22Rv1 (cell line): ENCODE measurements around the gene ZNF831.

ENCODE experiments used
- H3K27ac ChIP-seq: fragments of 450-650 bp; 2 replicates; pipeline ENCODE4 v1.5.1; 2017
- ZFX ChIP-seq: fragments of 450-650 bp; IDR thresholded peaks from 2 replicates; pipeline ENCODE4 v1.6.1; 2017; ENCODE audit warnings: antibody characterized with exemption, borderline replicate concordance
- TF ChIP-seq, protein P1 (sequence below): fragments of 450-650 bp; IDR thresholded peaks from 2 replicates; pipeline ENCODE4 v1.5.1; 2017; ENCODE audit warnings: mild to moderate bottlenecking

ZNF831 gene

DNA sequence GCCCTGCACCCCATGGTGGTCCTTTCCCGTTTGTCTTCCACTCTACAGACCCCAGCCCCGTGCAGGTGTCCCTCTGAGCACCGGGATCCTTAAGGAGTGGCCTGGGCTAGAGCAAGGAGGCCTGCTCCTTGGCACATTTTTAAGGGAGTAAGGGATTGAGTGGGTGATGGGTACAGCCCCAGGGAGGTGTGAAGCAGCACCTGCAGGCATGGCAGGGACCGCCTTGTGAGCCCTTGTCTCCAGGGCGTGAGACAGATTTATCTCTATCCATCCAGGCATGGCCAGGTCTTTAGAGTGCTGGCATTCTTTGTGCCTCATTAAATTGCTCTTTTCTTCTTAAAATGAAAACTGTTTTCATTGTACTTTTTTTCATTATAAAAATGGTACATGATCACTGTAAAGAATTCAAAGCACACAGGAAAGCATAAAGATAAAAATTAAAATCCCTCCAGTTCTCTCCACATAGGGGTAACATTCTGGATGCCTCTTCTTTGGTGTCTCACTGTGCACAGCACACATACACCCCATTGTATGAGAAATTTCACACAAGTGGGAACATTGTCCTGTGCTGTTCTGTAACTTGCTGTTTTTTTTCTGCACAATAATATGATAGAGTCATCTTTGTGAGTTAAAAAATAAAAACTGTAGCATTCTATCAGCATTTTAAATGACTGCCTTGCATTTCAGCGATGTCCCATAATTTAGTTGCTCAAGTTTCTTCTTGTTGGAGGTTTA is 31.9 kb upstream of the ZNF831 start:
- no peak overlapping the region for H3K27ac ChIP-seq
- no peak for TF ChIP-seq ZFX
- TF ChIP-seq, protein P1, sequence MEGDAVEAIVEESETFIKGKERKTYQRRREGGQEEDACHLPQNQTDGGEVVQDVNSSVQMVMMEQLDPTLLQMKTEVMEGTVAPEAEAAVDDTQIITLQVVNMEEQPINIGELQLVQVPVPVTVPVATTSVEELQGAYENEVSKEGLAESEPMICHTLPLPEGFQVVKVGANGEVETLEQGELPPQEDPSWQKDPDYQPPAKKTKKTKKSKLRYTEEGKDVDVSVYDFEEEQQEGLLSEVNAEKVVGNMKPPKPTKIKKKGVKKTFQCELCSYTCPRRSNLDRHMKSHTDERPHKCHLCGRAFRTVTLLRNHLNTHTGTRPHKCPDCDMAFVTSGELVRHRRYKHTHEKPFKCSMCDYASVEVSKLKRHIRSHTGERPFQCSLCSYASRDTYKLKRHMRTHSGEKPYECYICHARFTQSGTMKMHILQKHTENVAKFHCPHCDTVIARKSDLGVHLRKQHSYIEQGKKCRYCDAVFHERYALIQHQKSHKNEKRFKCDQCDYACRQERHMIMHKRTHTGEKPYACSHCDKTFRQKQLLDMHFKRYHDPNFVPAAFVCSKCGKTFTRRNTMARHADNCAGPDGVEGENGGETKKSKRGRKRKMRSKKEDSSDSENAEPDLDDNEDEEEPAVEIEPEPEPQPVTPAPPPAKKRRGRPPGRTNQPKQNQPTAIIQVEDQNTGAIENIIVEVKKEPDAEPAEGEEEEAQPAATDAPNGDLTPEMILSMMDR, result no peak

DNA sequence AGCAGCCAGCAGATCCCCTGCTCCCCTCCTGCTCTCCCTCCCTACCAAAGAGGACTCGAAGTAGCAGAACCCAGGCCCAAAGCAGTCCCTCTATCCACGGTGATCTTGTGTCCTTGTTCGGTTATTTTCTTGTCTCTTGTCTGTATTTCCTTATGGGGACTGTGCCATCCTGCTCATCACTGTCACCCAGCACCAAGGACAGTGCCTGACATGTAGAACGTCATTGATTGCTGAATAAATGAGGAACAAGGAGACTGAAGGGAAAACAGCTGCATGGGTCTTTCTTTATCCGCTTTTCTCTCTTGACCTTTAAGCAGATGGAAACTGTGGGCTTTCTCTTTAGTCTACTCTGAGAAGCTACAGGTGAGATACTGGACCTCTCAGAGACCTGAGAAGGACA is 29.4 kb upstream of the ZNF831 start:
- H3K27ac ChIP-seq, result no peak overlapping the region
- TF ChIP-seq ZFX, result no peak
- TF ChIP-seq, protein P1, result no peak

DNA sequence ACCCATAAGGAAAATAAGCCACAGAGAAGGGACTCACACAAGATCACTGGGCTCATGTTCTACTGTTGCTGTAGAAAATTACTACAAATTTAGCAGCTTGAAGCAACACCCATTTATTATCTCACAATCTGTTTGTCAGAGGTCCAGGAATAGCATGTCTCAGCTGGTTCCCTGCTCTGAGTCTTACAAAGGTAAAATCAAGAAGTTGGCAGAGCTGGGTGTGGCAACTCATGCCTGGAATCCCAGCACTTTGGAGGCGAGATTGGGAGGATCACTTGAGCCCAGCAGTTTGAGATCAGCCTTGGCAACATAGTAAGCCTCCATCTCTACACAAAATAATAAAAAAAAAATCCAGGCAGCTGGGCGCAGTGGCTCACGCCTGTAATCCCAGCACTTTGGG is 28.5 kb upstream of the ZNF831 start:
- no peak overlapping the region for H3K27ac ChIP-seq
- TF ChIP-seq ZFX, result no peak
- TF ChIP-seq, protein P1, result no peak

DNA sequence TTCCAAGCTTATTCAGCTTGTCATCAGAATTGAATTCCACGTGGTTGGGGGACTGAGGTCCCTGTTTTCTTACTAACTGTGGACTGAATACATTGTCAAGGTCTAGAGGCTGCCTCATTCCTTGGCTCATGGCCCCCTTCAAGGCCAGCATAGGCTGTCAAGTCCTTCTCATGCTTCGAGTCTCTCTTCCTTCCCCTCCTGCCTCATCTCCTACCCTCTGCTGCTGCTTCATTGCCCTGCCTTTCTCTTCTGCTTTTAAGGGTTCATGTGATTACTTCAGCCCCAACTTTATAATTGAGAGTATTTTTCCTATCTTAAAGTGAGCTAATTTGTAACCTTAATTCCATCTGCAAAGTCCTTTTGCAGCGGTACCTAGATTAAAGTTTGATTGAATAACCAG is 27.6 kb upstream of the ZNF831 start:
- H3K27ac ChIP-seq, result no peak overlapping the region
- TF ChIP-seq, protein P1, result no peak
- no peak for TF ChIP-seq ZFX

DNA sequence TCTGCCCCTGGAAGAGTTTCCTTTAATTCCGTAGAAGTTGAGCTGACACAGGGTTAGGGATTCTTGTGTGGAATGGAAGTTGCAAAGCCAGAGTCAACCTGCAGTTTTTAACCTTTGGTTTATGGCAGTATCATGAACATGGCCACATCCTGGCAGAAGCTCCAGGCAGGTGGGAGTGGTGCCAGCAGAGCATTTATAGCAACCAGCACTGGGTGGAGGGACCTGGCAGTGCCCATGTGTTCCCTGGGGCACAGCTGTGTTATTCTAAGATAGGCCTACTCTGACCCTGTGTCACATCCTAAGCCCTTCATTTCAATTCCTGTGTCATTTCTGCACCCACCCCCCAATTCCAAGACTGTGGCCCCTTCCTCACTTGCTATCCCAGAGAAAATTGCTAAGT is 26.1 kb upstream of the ZNF831 start:
- no peak overlapping the region for H3K27ac ChIP-seq
- TF ChIP-seq, protein P1, result no peak
- no peak for TF ChIP-seq ZFX

DNA sequence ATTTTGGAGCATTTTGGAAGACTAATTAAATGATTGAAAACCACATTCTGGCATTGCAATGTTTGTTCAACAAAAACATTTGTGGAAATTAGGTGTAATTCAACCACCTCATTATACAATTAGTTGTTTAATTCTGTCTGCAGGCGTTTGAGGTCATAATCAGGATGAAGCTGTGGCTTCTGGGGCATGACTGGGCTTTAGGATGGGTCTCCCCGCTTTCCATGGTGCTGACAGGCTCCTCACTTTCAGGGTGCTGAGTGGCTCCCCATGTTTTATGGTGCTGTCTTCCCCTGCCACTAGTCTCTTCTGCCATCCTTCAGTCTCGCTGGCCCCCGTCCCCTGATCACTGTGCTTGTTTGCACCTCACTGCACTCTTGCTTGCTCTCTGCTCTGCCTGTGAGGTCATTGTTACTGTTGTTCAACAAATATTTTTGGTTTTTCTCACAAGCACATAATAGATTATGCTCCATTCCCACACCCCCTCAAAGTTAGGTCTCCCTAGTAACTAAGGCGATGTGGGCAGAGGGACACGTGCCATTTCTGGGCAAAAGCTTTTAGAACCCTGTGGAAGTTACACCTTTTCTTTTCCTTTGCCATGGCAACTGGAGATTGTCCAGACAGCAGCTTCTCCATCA is 25.4 kb upstream of the ZNF831 start:
- H3K27ac ChIP-seq, result no peak overlapping the region
- TF ChIP-seq, protein P1, result no peak
- no peak for TF ChIP-seq ZFX

DNA sequence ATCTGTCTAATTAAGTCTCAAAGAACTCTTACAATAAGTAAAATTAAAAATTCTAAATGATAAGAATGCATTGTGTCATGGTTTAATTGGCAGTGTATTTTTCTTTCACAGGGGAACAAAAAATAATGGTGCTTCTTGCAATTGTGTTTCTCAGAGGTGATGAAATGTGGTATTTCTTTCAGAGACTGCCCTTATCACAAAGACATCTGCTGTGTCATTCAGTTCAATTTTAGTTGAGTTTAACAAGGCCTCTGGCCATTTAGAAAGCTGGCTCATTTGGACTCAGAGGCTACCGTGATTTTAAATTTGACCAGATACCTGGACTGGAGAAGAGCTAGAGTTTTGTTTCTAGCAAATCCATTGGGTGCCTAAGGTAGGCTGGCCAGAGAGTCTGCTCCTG is 23.6 kb upstream of the ZNF831 start:
- no peak for TF ChIP-seq ZFX
- TF ChIP-seq, protein P1, result no peak
- no peak overlapping the region for H3K27ac ChIP-seq
